Neural progenitor cell (in vitro differentiated cells): ENCODE measurements around the gene LARGE1. TPM values are rescaled to one million over a fixed set of nuclear protein-coding genes. Genes with fewer than 3 reads are reported as not detected.
A peak's percentile ranks its signal among the peaks of the same experiment; 100 is the strongest.

Source experiments
- DNase-seq: peaks from one replicate; pipeline ENCODE4 v3.0.0-alpha.2; 2016; ENCODE audit warnings: low spot score
- H2AFZ ChIP-seq: fragments of 200-600 bp; sonication (generic); replicated peaks from 2 replicates; pipeline ENCODE4 v1.6.1; 2016; ENCODE audit warnings: antibody characterized with exemption
- H3F3A ChIP-seq: fragments of 200-600 bp; sonication (generic); 2 replicates; pipeline ENCODE4 v1.6.1; 2016; ENCODE audit warnings: antibody characterized with exemption, low read depth
- H3K27ac ChIP-seq: fragments of 200-600 bp; sonication (generic); 2 replicates; pipeline ENCODE4 v1.5.1; 2016; ENCODE audit warnings: mild to moderate bottlenecking
- H3K27me3 ChIP-seq: fragments of 200-600 bp; sonication (generic); 2 replicates; pipeline ENCODE4 v1.6.1; 2016; ENCODE audit warnings: mild to moderate bottlenecking, moderate library complexity
- H3K36me3 ChIP-seq: fragments of 200-600 bp; sonication (generic); 2 replicates; pipeline ENCODE4 v1.5.1; 2016
- H3K4me1 ChIP-seq: fragments of 200-600 bp; sonication (generic); 2 replicates; pipeline ENCODE4 v1.6.1; 2016; ENCODE audit warnings: mixed run types
- H3K4me2 ChIP-seq: fragments of 200-600 bp; sonication (generic); 2 replicates; pipeline ENCODE4 v1.6.1; 2016
- H3K4me3 ChIP-seq: fragments of 200-600 bp; sonication (generic); 2 replicates; pipeline ENCODE4 v1.5.1; 2016
- H3K79me2 ChIP-seq: fragments of 200-600 bp; sonication (generic); 2 replicates; pipeline ENCODE4 v1.6.1; 2016; ENCODE audit warnings: low read depth
- H3K9ac ChIP-seq: fragments of 200-600 bp; sonication (generic); 2 replicates; pipeline ENCODE4 v1.6.1; 2016
- H3K9me3 ChIP-seq: fragments of 200-600 bp; sonication (generic); 2 replicates; pipeline ENCODE4 v1.5.1; 2016; ENCODE audit warnings: low read depth
- H4K20me1 ChIP-seq: fragments of 200-600 bp; sonication (generic); 2 replicates; pipeline ENCODE4 v1.6.1; 2016; ENCODE audit warnings: low read depth
- H3K27ac Mint-ChIP-seq: 3 replicates; pipeline ENCODE4 v1.8.0; 2021; ENCODE audit warnings: mixed read lengths
- H3K27me3 Mint-ChIP-seq: 2 replicates; pipeline ENCODE4 v1.8.0; 2022; ENCODE audit warnings: low read depth, mild to moderate bottlenecking, inconsistent platforms, moderate library complexity, mixed read lengths; ENCODE audit not compliant: insufficient read depth
- H3K36me3 Mint-ChIP-seq: 3 replicates; pipeline ENCODE4 v1.8.0; 2021; ENCODE audit warnings: mixed read lengths
- H3K4me1 Mint-ChIP-seq: 3 replicates; pipeline ENCODE4 v1.8.0; 2021; ENCODE audit warnings: mixed read lengths
- H3K4me3 Mint-ChIP-seq: 3 replicates; pipeline ENCODE4 v1.8.0; 2021; ENCODE audit warnings: mild to moderate bottlenecking, moderate library complexity, mixed read lengths
- H3K9me3 Mint-ChIP-seq: 3 replicates; pipeline ENCODE4 v1.8.0; 2020; ENCODE audit warnings: mixed read lengths
- CTCF ChIP-seq: fragments of 200-600 bp; sonication (generic); IDR thresholded peaks from 2 replicates; pipeline ENCODE4 v1.5.1; 2017; ENCODE audit warnings: antibody characterized with exemption, mild to moderate bottlenecking
- EZH2 ChIP-seq: fragments of 200-600 bp; sonication (generic); IDR thresholded peaks from 2 replicates; pipeline ENCODE4 v1.6.1; 2017; ENCODE audit warnings: antibody characterized with exemption, mild to moderate bottlenecking, moderate library complexity
- EZH2phosphoT487 ChIP-seq: fragments of 200-600 bp; sonication (generic); IDR thresholded peaks from 2 replicates; pipeline ENCODE4 v1.6.1; 2017; ENCODE audit warnings: antibody characterized with exemption
- microRNA-seq: library from miRNA; unstranded; fragments of <30 nt; microRNA quantifications from one replicate; pipeline ENCODE4, GENCODE V29; 2016
- small RNA-seq: library from RNA; depleted of rRNA; stranded (forward); fragments of <200 nt; gene quantifications from one replicate; pipeline ENCODE3, GENCODE V24; 2015
- total RNA-seq: library from RNA; depleted of rRNA; stranded (reverse); fragments of >200 nt; gene quantifications from 2 replicates; pipeline ENCODE4 v1.2.3, GENCODE V29; 2015; ENCODE audit warnings: low replicate concordance

The LARGE1 gene
- total RNA-seq, 1 donor from 2014 or later: 24.9 TPM

DNA sequence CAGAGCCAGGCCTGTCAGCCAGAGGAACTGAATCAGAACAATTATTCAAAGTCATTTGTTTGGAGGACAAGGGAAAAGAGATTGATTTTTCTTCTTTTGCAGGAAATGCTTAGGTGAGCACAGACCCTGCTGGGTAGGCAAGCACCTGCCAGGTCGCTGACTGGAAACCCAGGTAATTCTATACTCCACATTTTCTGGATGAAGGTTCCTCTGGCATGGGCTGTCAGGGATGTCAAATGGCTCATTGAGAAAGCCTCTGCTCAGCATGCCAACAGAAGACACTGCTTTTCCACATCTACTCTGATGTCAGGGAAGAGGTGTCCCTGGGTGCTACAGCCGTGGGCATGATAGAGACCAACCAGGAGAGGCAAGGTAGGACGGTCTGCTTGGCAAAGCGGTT, 695.4 kb downstream of the LARGE1 start:
- Histone ChIP-seq H3K4me3 (no peak overlapping the region), H4K20me1 (no peaks in the 10 kb centered on the region), H3K4me2 (no peak overlapping the region), H3K36me3 (no peaks in the 10 kb centered on the region), H3K9ac (no peak overlapping the region), H2AFZ (no peak overlapping the region), H3K4me1 (no peaks in the 10 kb centered on the region), H3K79me2 (no peaks in the 10 kb centered on the region), H3F3A (no peaks in the 10 kb centered on the region), H3K9me3 (peaks cover 5% of the 10 kb centered on the region), H3K27ac (no peak overlapping the region), H3K27me3 (no peaks in the 10 kb centered on the region)
- Mint-ChIP-seq H3K9me3 (peaks cover 33% of the 10 kb centered on the region), H3K4me1 (peaks cover 16% of the 10 kb centered on the region), H3K27me3 (peaks cover 9% of the 10 kb centered on the region), H3K4me3 (no peak overlapping the region), H3K36me3 (peaks cover 7% of the 10 kb centered on the region), H3K27ac (peak overlapping the region; percentile 60)
- TF ChIP-seq EZH2: no peak
- TF ChIP-seq CTCF: no peak
- no peak for TF ChIP-seq EZH2phosphoT487
- no peak for DNase-seq

Small RNA genes lying within 50 kb of the gene (microRNA-seq; reads per million reads assigned to microRNA genes)
- gene MIR4764: not detected

Small RNA genes lying within 50 kb of the gene (small RNA-seq; reads per million reads assigned to genes)
- gene MIR4764 (not detected), gene SNORA50B (not detected)
